ENCODE results near the gene PARS2.

Gene PARS2

GRCh38 chr1:54808443-54809207, 44.3 kb upstream of the PARS2 start:
- no peaks in the 10 kb centered on the region for H3K36me3 ChIP-seq (ENCODE audit: control insufficient read depth, insufficient read depth, low read length)
- no peak overlapping the region for H3K4me3 ChIP-seq (ENCODE audit: insufficient read depth, low read depth, low read length)
- 74 to 78% methylated on average over 12 of the region's 12 CpGs for WGBS, 2 experiments
- H3K4me1 ChIP-seq (ENCODE audit: control insufficient read depth, insufficient read depth, low read length): peaks cover 8% of the 10 kb centered on the region
- H3K9me3 ChIP-seq (ENCODE audit: control insufficient read depth, low read length): no peaks in the 10 kb centered on the region
- H3K27me3 ChIP-seq (ENCODE audit: control insufficient read depth, insufficient read depth, low read length, poor library complexity, severe bottlenecking): no peaks in the 10 kb centered on the region
- H3K27ac ChIP-seq (ENCODE audit: insufficient read depth, low read depth, low read length, poor library complexity, severe bottlenecking): no peak overlapping the region

- Histone ChIP-seq H3K36me3 (ENCODE audit: control insufficient read depth, insufficient read depth, low read length) (no peaks in the 10 kb centered on the region), H3K9me3 (ENCODE audit: control insufficient read depth, low read length) (no peaks in the 10 kb centered on the region), H3K27me3 (ENCODE audit: control insufficient read depth, insufficient read depth, low read length, poor library complexity, severe bottlenecking) (no peaks in the 10 kb centered on the region), H3K4me1 (ENCODE audit: control insufficient read depth, insufficient read depth, low read length) (no peaks in the 10 kb centered on the region), H3K4me3 (ENCODE audit: insufficient read depth, low read depth, low read length) (no peak overlapping the region), H3K27ac (ENCODE audit: insufficient read depth, low read depth, low read length, poor library complexity, severe bottlenecking) (no peak overlapping the region)
- 80 to 94% methylated on average over 6 to 7 of the region's 7 CpGs for WGBS, 2 experiments
Measured at GRCh38 chr1:54807756-54808155, 43.4 kb upstream of the PARS2 start.

GRCh38 chr1:54806931-54807611, 42.7 kb upstream of the PARS2 start:
- H3K9me3 ChIP-seq (ENCODE audit: control insufficient read depth, low read length): no peaks in the 10 kb centered on the region
- no peaks in the 10 kb centered on the region for H3K27me3 ChIP-seq (ENCODE audit: control insufficient read depth, insufficient read depth, low read length, poor library complexity, severe bottlenecking)
- H3K36me3 ChIP-seq (ENCODE audit: control insufficient read depth, insufficient read depth, low read length): no peaks in the 10 kb centered on the region
- H3K4me1 ChIP-seq (ENCODE audit: control insufficient read depth, insufficient read depth, low read length): no peaks in the 10 kb centered on the region
- 88 to 89% methylated on average over 11 of the region's 11 CpGs for WGBS, 2 experiments
- no peak overlapping the region for H3K4me3 ChIP-seq (ENCODE audit: insufficient read depth, low read depth, low read length)
- H3K27ac ChIP-seq (ENCODE audit: insufficient read depth, low read depth, low read length, poor library complexity, severe bottlenecking): no peak overlapping the region

GRCh38 chr1:54805981-54806381, 41.7 kb upstream of the PARS2 start:
- no peaks in the 10 kb centered on the region for H3K9me3 ChIP-seq (ENCODE audit: control insufficient read depth, low read length)
- peaks cover 6% of the 10 kb centered on the region for H3K27me3 ChIP-seq (ENCODE audit: control insufficient read depth, insufficient read depth, low read length, poor library complexity, severe bottlenecking)
- no peak overlapping the region for H3K4me3 ChIP-seq (ENCODE audit: insufficient read depth, low read depth, low read length)
- H3K4me1 ChIP-seq (ENCODE audit: control insufficient read depth, insufficient read depth, low read length): no peaks in the 10 kb centered on the region
- H3K27ac ChIP-seq (ENCODE audit: insufficient read depth, low read depth, low read length, poor library complexity, severe bottlenecking): no peak overlapping the region
- no peaks in the 10 kb centered on the region for H3K36me3 ChIP-seq (ENCODE audit: control insufficient read depth, insufficient read depth, low read length)
- WGBS, 2 experiments: 93 to 95% methylated on average over 35 of the region's 35 CpGs

- Histone ChIP-seq H3K9me3 (ENCODE audit: control insufficient read depth, low read length) (no peaks in the 10 kb centered on the region), H3K36me3 (ENCODE audit: control insufficient read depth, insufficient read depth, low read length) (no peaks in the 10 kb centered on the region), H3K4me3 (ENCODE audit: insufficient read depth, low read depth, low read length) (no peak overlapping the region), H3K27me3 (ENCODE audit: control insufficient read depth, insufficient read depth, low read length, poor library complexity, severe bottlenecking) (peaks cover 11% of the 10 kb centered on the region), H3K27ac (ENCODE audit: insufficient read depth, low read depth, low read length, poor library complexity, severe bottlenecking) (no peak overlapping the region), H3K4me1 (ENCODE audit: control insufficient read depth, insufficient read depth, low read length) (no peaks in the 10 kb centered on the region)
- 92% methylated on average over 3 of the region's 3 CpGs for WGBS, 2 experiments
Measured at GRCh38 chr1:54805466-54805865, 41.1 kb upstream of the PARS2 start.

- no peaks in the 10 kb centered on the region for H3K36me3 ChIP-seq (ENCODE audit: control insufficient read depth, insufficient read depth, low read length)
- WGBS, 2 experiments: 92 to 95% methylated on average over 6 of the region's 6 CpGs
- H3K27ac ChIP-seq (ENCODE audit: insufficient read depth, low read depth, low read length, poor library complexity, severe bottlenecking): no peak overlapping the region
- peaks cover 12% of the 10 kb centered on the region for H3K27me3 ChIP-seq (ENCODE audit: control insufficient read depth, insufficient read depth, low read length, poor library complexity, severe bottlenecking)
- no peaks in the 10 kb centered on the region for H3K4me1 ChIP-seq (ENCODE audit: control insufficient read depth, insufficient read depth, low read length)
- no peaks in the 10 kb centered on the region for H3K9me3 ChIP-seq (ENCODE audit: control insufficient read depth, low read length)
- H3K4me3 ChIP-seq (ENCODE audit: insufficient read depth, low read depth, low read length): no peak overlapping the region
Measured at GRCh38 chr1:54804471-54805132, 40.3 kb upstream of the PARS2 start.

- H3K4me3 ChIP-seq (ENCODE audit: insufficient read depth, low read depth, low read length): no peak overlapping the region
- H3K9me3 ChIP-seq (ENCODE audit: control insufficient read depth, low read length): no peaks in the 10 kb centered on the region
- WGBS, 2 experiments: 84 to 85% methylated on average over 4 of the region's 4 CpGs
- H3K4me1 ChIP-seq (ENCODE audit: control insufficient read depth, insufficient read depth, low read length): no peaks in the 10 kb centered on the region
- H3K36me3 ChIP-seq (ENCODE audit: control insufficient read depth, insufficient read depth, low read length): no peaks in the 10 kb centered on the region
- H3K27ac ChIP-seq (ENCODE audit: insufficient read depth, low read depth, low read length, poor library complexity, severe bottlenecking): no peak overlapping the region
- peaks cover 12% of the 10 kb centered on the region for H3K27me3 ChIP-seq (ENCODE audit: control insufficient read depth, insufficient read depth, low read length, poor library complexity, severe bottlenecking)
Measured at GRCh38 chr1:54803761-54804470, 39.6 kb upstream of the PARS2 start.

- H3K36me3 ChIP-seq (ENCODE audit: control insufficient read depth, insufficient read depth, low read length): no peaks in the 10 kb centered on the region
- H3K4me3 ChIP-seq (ENCODE audit: insufficient read depth, low read depth, low read length): no peak within 1 kb of the TSS
- no peaks in the 10 kb centered on the region for H3K9me3 ChIP-seq (ENCODE audit: control insufficient read depth, low read length)
- no peaks in the 10 kb centered on the region for H3K4me1 ChIP-seq (ENCODE audit: control insufficient read depth, insufficient read depth, low read length)
- no peak within 1 kb of the TSS for H3K27ac ChIP-seq (ENCODE audit: insufficient read depth, low read depth, low read length, poor library complexity, severe bottlenecking)
- peaks cover 12% of the 10 kb centered on the region for H3K27me3 ChIP-seq (ENCODE audit: control insufficient read depth, insufficient read depth, low read length, poor library complexity, severe bottlenecking)
- 65 to 71% methylated on average over 58 of the region's 58 CpGs for WGBS, 2 experiments
Measured at GRCh38 chr1:54800899-54801759, 36.8 kb upstream of the PARS2 start, which contains the start of gene TTC22. Gene TTC22 (minus strand): TSS chr1:54801323. CDS start chr1:54801163, 160 bp downstream.

- H3K9me3 ChIP-seq (ENCODE audit: control insufficient read depth, low read length): no peaks in the 10 kb centered on the region
- H3K4me3 ChIP-seq (ENCODE audit: insufficient read depth, low read depth, low read length): no peak overlapping the region
- H3K36me3 ChIP-seq (ENCODE audit: control insufficient read depth, insufficient read depth, low read length): no peaks in the 10 kb centered on the region
- H3K4me1 ChIP-seq (ENCODE audit: control insufficient read depth, insufficient read depth, low read length): no peaks in the 10 kb centered on the region
- no peak overlapping the region for H3K27ac ChIP-seq (ENCODE audit: insufficient read depth, low read depth, low read length, poor library complexity, severe bottlenecking)
- peaks cover 12% of the 10 kb centered on the region for H3K27me3 ChIP-seq (ENCODE audit: control insufficient read depth, insufficient read depth, low read length, poor library complexity, severe bottlenecking)
- 94 to 95% methylated on average over 39 of the region's 39 CpGs for WGBS, 2 experiments
Measured at GRCh38 chr1:54800041-54800898, 35.9 kb upstream of the PARS2 start.
